K562 (cell line): ENCODE results near the gene RBKS. TPM values are rescaled to one million over a fixed set of nuclear protein-coding genes. Genes with fewer than 3 reads are reported as not detected.

ENCODE experiments used
- ATAC-seq: fragments of 200-7000 bp; cut with Tn5 transposase; 3 replicates; pipeline ENCODE4 v1.9.1; 2020; ENCODE audit warnings: moderate library complexity
- BruUV-seq: library from RNA; stranded (reverse); fragments of 400-500 nt; replicated peaks from 2 replicates; lab custom pipeline; 2021; lab: Mats Ljungman, UMichigan
- CTCF ChIA-PET: fragments of 300-600 bp; formaldehyde crosslinking; extraction: SDS; loops from one replicate; lab custom pipeline; 2021; ENCODE audit warnings: low intra/inter-chr PET ratio; lab: Yijun Ruan, JAX
- POLR2A ChIA-PET: fragments of 300-600, 350-650 bp; sonication (Branson Sonifier 250); formaldehyde crosslinking; extraction: SDS; loops from one replicate; lab custom pipeline; 2021; ENCODE audit warnings: antibody characterized with exemption, inconsistent platforms; lab: Yijun Ruan, JAX
- DNase-seq, 4 experiments: peaks; one replicate each; pipeline versions ENCODE4 v3.0.0 to v3.0.0-alpha.2; 2011 to 2018; ENCODE audit warnings: low spot score in 3 of 4, mixed read lengths in 3 of 4; ENCODE audit errors: extremely low read depth in 1 of 4
- FAIRE-seq: peaks from 2 replicates; lab custom pipeline; 2011; peaks lifted over from hg19 to GRCh38; lab: Jason Lieb, UNC
- H2AFZ ChIP-seq: 2 replicates; pipeline ENCODE4 v1.6.0; 2011; ENCODE audit warnings: low read depth, low read length, control low read depth, inconsistent platforms
- H3K27ac ChIP-seq: fragments of 200-600 bp; 3 replicates; pipeline ENCODE4 v1.8.0; 2011; ENCODE audit warnings: low read depth, mild to moderate bottlenecking, control low read depth, inconsistent platforms, low read length, moderate library complexity, mixed read lengths; ENCODE audit errors: extremely low read depth
- H3K27me3 ChIP-seq, 2 experiments: fragments of 300-600 bp in 1 of 2; 2 replicates in 1 of 2; 3 replicates in 1 of 2; pipeline versions ENCODE4 v1.6.0 to v1.8.0; 2011; ENCODE audit warnings: inconsistent platforms in 2 of 2, low read length in 2 of 2, mild to moderate bottlenecking in 1 of 2, mixed read lengths in 1 of 2, moderate library complexity in 1 of 2; ENCODE audit not compliant: control insufficient read depth in 2 of 2, insufficient read depth in 2 of 2
- H3K36me3 ChIP-seq: fragments of 300-600 bp; 3 replicates; pipeline ENCODE4 v1.8.0; 2011; ENCODE audit warnings: mild to moderate bottlenecking, low read length, inconsistent platforms; ENCODE audit not compliant: control insufficient read depth, insufficient read depth
- H3K4me1 ChIP-seq, 2 experiments: fragments of 200-600 bp in 1 of 2; replicated peaks in 1 of 2; 2 replicates in 1 of 2; 3 replicates in 1 of 2; pipeline versions ENCODE4 v1.5.1 to v1.8.0; 2011; ENCODE audit warnings: inconsistent platforms in 2 of 2, low read length in 2 of 2, mild to moderate bottlenecking in 1 of 2, mixed read lengths in 1 of 2, moderate library complexity in 1 of 2; ENCODE audit not compliant: control insufficient read depth in 2 of 2, insufficient read depth in 2 of 2
- H3K4me2 ChIP-seq: 2 replicates; pipeline ENCODE4 v1.6.1; 2011; ENCODE audit warnings: low read length, control low read depth, inconsistent platforms, mixed read lengths; ENCODE audit not compliant: insufficient read depth
- H3K4me3 ChIP-seq: fragments of 200-600 bp; sonication (generic), shearing (Covaris generic); 2 replicates; pipeline ENCODE4 v1.5.1; 2016; ENCODE audit warnings: control low read depth, inconsistent platforms
- H3K79me2 ChIP-seq: fragments of 200-600 bp; 3 replicates; pipeline ENCODE4 v1.8.0; 2011; ENCODE audit warnings: low read length, inconsistent platforms; ENCODE audit not compliant: control insufficient read depth, insufficient read depth
- H3K9ac ChIP-seq, 2 experiments: 2 replicates each; pipeline versions ENCODE4 v1.6.0 to v1.6.1; 2011; ENCODE audit warnings: low read depth in 2 of 2, low read length in 2 of 2, control low read depth in 1 of 2, inconsistent platforms in 1 of 2, mild to moderate bottlenecking in 1 of 2, mixed read lengths in 1 of 2; ENCODE audit not compliant: insufficient read depth in 1 of 2
- H3K9me1 ChIP-seq: one replicate; pipeline ENCODE4 v1.6.0; 2011; ENCODE audit warnings: inconsistent platforms, mild to moderate bottlenecking, low read length, moderate library complexity; ENCODE audit not compliant: control insufficient read depth, insufficient read depth
- H3K9me3 ChIP-seq: replicated peaks from 2 replicates; pipeline ENCODE4 v1.5.1; 2011; ENCODE audit warnings: low read depth, low read length, inconsistent platforms; ENCODE audit not compliant: control insufficient read depth, insufficient read depth
- H4K20me1 ChIP-seq: replicated peaks from 2 replicates; pipeline ENCODE4 v1.6.1; 2011; ENCODE audit warnings: low read length, inconsistent platforms, mixed read lengths; ENCODE audit not compliant: control insufficient read depth, insufficient read depth
- EGR1 ChIP-seq: fragments of 450-650 bp; conservative IDR thresholded peaks from 2 replicates; pipeline ENCODE4 v1.6.1; 2017; ENCODE audit warnings: mild to moderate bottlenecking
- MECOM ChIP-seq: fragments of 250-450 bp; sonication (Bioruptor Pico); IDR thresholded peaks from 2 replicates; pipeline ENCODE4 v1.8.0; 2022; ENCODE audit warnings: inconsistent platforms
- MYBL2 ChIP-seq, 2 experiments: fragments of 450-650 bp in 1 of 2; sonication (generic) in 1 of 2; formaldehyde crosslinking in 1 of 2; IDR thresholded peaks; 2 replicates each; pipeline versions ENCODE4 v1.6.1 to v1.8.1; 2017 to 2022; ENCODE audit warnings: borderline replicate concordance in 1 of 2, inconsistent platforms in 1 of 2, low read depth in 1 of 2, mild to moderate bottlenecking in 1 of 2, missing genetic modification reagents in 1 of 2, moderate library complexity in 1 of 2
- NONO ChIP-seq, 2 experiments: fragments of 200-400 bp in 1 of 2; fragments of 450-650 bp in 1 of 2; formaldehyde crosslinking in 1 of 2; IDR thresholded peaks; 2 replicates each; pipeline ENCODE4 v1.6.1; 2017; ENCODE audit warnings: low read depth in 2 of 2, mild to moderate bottlenecking in 2 of 2, moderate library complexity in 2 of 2, low read length in 1 of 2
- TCF3 ChIP-seq: sonication (generic); formaldehyde crosslinking; IDR thresholded peaks from 2 replicates; pipeline ENCODE4 v1.4.0; 2020; ENCODE audit warnings: mild to moderate bottlenecking, missing genetic modification reagents
- ZBTB2 ChIP-seq: fragments of 450-650 bp; IDR thresholded peaks from 2 replicates; pipeline ENCODE4 v1.6.1; 2016; ENCODE audit warnings: antibody characterized with exemption
- WGBS: fragments of 100-300 bp; shearing (Covaris generic); methylation state at CpG from one replicate; pipeline ENCODE4 v1.1.6; 2016; ENCODE audit warnings: low coverage, mixed read lengths; ENCODE audit not compliant: insufficient coverage; ENCODE audit errors: missing lambda C conversion rate; 5-methylcytosine and 5-hydroxymethylcytosine counted together
- in situ Hi-C: fragments of 300-500 bp; cut with MboI; formaldehyde crosslinking; loops from 4 replicates; pipeline ENCODE4 v1.15.0; 2018; ENCODE audit warnings: inconsistent platforms, mixed read lengths
- intact Hi-C: fragments of 100-400 bp; cut with micrococcal nuclease; formaldehyde crosslinking; loops from 2 replicates; pipeline ENCODE4 v1.14.2; 2022
- polyA plus RNA-seq, 8 experiments: library from polyadenylated mRNA; depleted of rRNA in 4 of 8; stranded (reverse) in 5 of 8; unstranded in 3 of 8; fragments of >200 nt; fragmentation: Nextera tagmentation in 2 of 8; fragmentation: Illumina TruSeq in 1 of 8; extraction: Ambion mirVana in 2 of 8; extraction: Trizol in 1 of 8; gene quantifications; 2 replicates each; pipeline versions ENCODE4 v1.2.1 to v1.2.3, GENCODE V29; 2011 to 2014; ENCODE audit warnings: inconsistent platforms in 1 of 8, missing spikeins in 1 of 8
- total RNA-seq, 7 experiments: library from RNA; depleted of rRNA in 6 of 7; stranded (reverse); fragments of >200 nt in 6 of 7; fragmentation: Illumina TruSeq in 2 of 7; extraction: Trizol in 2 of 7; gene quantifications; 2 replicates each; pipeline versions ENCODE4 v1.2.1 to v1.2.3, GENCODE V29; 2011 to 2021; ENCODE audit warnings: low replicate concordance in 1 of 7

RBKS gene
- total and polyA plus RNA-seq, 9 of the 15 experiments (the other 6 are each of a cell fraction or from before 2014, with no cell fraction given): 0.06 to 0.39 (median 0.19) TPM

GRCh38 chr2:27886322-27886721 lies 3.9 kb downstream of the RBKS start:
- no TSS peak for BruUV-seq

More at GRCh38 chr2:27886322-27886721, 3.9 kb downstream of the RBKS start:
- in situ Hi-C loops: no loop called here
- Histone ChIP-seq H2AFZ (no peak overlapping the region), H3K79me2 (peaks cover 7% of the 10 kb centered on the region), H3K4me3 (no peak overlapping the region), H3K36me3 (no peaks in the 10 kb centered on the region), H3K27ac (no peak overlapping the region)
- no peak for TF ChIP-seq NONO (IDR thresholded peaks at IDR 0.05; ENCODE audit: low read depth in 2 of 2, low read length in 1 of 2)
- no peak for TF ChIP-seq MYBL2 (IDR thresholded peaks at IDR 0.05; ENCODE audit: low read depth)
- TF ChIP-seq MYBL2 (CRISPR knock-in tag; IDR thresholded peaks at IDR 0.05; ENCODE audit: borderline replicate concordance): no peak
- no peak for TF ChIP-seq ZBTB2
- TF ChIP-seq TCF3: no peak
- TF ChIP-seq EGR1: no peak
- TF ChIP-seq MECOM (CRISPR knock-in tag): no peak
- TF ChIP-seq, all 486 proteins: peak for 0
- ChIA-PET POLR2A (interaction anchor here (0.9 kb wide), 1 partner anchor 15 kb away, joined by 3 read pairs; no protein-coding TSS in a partner anchor), CTCF (no interaction called here)
- H3K9me3 ChIP-seq: no peaks in the 10 kb centered on the region
- no peak overlapping the region for H3K9ac ChIP-seq
- H3K9me1 ChIP-seq: no peaks in the 10 kb centered on the region
- H3K27me3 ChIP-seq: no peaks in the 10 kb centered on the region
- H3K4me2 ChIP-seq: no peak overlapping the region
- DNase-seq (no peak), FAIRE-seq (no peak), ATAC-seq (no peak)
- 52% methylated on average over 6 of the region's 6 CpGs for WGBS
- intact Hi-C loops: no loop called here
- peaks cover 4 to 6% of the 10 kb centered on the region in 2 experiments; a peak in 3 of 5 replicates for H3K4me1 ChIP-seq
- H4K20me1 ChIP-seq: no peaks in the 10 kb centered on the region
